GM18870 (cell line): ENCODE results near the gene BPIFB1.

Experiments used
- ATAC-seq: cut with Tn5 transposase; IDR thresholded peaks from one replicate; pipeline ENCODE4 v1.9.1; 2021; ENCODE audit warnings: moderate library complexity; ENCODE audit not compliant: unreplicated experiment

BPIFB1 gene

GRCh38 chr20:33272155-33272873, 10.7 kb upstream of the BPIFB1 start:
- ATAC-seq = no peak

- ATAC-seq = no peak
Observed at GRCh38 chr20:33273117-33273851, 9.7 kb upstream of the BPIFB1 start.

- no peak for ATAC-seq
Observed at GRCh38 chr20:33275215-33275614, 7.8 kb upstream of the BPIFB1 start.

GRCh38 chr20:33275871-33276270, 7.1 kb upstream of the BPIFB1 start:
- ATAC-seq = no peak

GRCh38 chr20:33276303-33277113, 6.5 kb upstream of the BPIFB1 start:
- ATAC-seq = no peak

- ATAC-seq = no peak
Observed at GRCh38 chr20:33277471-33278441, 5.3 kb upstream of the BPIFB1 start.

DNA sequence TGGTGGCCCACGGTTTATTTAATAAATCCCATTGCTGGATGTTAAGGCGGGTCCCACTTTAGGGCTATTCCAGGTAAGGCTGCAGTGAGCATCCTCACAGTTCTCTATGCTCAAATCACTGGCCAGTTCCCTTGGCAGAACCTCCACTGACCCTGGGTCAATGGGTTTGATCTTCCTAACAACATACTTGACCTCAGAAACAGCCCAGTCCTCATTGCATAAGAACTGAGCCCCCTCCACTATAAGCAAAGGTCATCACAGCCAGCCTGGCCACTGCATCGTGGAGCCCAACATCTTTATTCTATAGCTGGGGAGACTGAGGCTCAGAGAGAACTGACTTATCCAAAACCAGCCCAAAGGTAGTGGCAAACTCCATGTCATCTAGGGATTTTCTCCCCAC, 4.3 kb upstream of the BPIFB1 start:
- ATAC-seq = no peak

DNA sequence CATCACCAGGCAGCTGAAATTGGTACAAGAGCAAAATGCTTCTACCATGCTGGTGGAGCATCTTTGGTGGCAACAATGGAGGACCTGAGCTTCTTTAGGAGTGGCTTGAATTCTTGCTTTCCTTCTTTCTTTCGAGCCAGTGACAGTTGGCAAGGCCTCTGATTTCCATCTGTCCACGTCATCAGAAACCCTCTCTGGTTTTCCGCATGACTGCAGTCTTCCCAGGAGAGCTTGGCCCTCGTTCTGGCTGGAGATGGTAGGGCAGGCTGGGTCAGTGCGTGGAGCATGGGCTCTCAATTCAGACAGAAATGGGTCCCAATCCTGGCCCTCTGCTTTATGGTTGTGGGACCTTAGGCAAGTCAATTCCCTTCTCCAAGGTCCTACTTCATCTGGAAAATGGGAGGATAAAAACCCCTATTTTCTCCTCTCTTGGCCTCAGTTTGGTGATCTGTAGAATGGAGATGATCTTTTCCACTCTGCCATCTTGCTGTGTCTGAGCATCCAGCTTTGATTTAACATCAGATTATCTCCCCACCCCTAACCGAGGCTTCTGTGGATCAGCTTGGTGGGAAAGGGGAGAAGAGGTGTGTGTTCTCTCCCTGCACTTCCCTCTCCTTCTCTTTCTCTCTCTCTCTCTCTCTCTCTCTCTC, 3.6 kb upstream of the BPIFB1 start:
- ATAC-seq = no peak

DNA sequence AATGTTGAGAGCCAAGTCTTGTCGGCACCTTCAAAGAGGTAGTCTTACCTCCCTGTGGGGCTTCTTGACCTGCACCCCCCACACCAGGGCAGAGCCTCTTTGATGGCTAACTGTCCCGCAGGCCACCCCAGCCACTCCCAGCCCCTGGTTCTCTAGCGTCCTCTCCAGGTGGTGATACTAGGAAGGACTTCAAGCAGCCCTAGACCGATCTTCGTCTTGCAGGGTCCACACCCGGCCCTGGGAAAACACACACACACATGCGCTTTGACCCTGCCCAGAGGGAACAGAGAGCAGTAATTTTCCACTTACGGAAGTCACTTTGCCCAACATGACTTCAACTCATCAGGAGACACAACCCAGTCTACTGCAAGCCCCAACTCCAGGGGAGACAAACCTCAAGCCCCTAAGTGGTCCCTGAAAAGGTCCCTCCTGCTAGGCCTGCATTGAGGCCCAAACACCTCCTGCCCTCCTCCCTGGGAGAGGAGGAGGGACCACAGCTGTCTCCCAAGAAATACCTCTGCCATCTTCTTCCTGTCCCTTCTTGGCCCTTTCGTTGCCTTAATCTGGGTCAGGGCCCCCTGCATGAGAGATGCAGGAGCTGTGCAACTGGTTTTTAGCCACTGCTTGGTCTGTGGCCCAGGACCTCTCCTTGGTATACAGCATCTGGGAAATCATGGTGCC, 2.9 kb upstream of the BPIFB1 start:
- ATAC-seq = no peak

DNA sequence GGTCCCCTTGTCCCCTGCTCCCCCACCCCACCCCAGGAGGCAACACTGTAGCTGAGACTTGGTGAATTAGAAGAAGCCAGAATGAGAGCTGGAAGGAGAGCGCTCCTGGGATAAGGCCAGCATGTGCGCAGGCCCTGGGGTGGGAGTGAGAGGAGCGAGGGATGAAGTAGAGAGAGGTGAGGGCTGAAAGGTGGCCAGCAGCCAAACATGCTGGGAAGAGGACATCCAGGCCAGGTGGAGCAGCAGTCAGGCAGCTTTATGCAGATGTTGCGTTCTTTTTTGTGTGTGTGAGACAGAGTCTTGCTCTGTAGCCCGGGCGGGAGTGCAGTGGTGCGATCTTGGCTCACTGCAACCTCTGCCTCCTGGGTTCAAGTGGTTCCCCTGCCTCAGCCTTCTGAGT, 2.2 kb upstream of the BPIFB1 start:
- no peak for ATAC-seq

DNA sequence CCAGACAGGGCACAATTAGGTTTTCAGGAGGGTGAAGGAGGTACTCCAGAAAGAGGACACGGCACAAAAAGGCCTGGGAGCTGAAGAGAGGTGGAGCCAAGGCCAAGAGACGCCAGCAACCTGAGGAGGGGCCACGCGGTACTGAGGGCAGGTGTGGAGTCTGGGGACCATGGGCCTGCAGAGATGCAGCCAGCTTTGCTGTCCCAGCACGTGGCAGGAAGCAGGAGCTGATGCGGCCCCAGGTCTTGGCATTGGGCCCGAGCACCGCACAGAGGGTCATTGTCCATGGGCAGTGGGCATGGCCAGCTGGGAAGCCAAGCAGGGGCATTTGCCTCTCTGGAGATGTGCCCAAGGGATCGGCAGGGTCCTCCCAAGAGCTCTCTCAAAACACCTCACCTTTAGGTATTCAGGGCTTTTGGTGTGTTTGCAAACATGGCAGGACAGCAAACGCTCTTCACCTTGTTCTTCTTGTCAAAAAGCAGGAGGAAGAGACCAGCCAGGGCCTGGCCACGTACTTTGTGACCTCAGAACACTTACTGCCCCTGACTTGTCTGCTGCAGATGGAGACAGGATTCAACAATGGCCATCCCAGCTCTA, 1.4 kb upstream of the BPIFB1 start:
- ATAC-seq = no peak

DNA sequence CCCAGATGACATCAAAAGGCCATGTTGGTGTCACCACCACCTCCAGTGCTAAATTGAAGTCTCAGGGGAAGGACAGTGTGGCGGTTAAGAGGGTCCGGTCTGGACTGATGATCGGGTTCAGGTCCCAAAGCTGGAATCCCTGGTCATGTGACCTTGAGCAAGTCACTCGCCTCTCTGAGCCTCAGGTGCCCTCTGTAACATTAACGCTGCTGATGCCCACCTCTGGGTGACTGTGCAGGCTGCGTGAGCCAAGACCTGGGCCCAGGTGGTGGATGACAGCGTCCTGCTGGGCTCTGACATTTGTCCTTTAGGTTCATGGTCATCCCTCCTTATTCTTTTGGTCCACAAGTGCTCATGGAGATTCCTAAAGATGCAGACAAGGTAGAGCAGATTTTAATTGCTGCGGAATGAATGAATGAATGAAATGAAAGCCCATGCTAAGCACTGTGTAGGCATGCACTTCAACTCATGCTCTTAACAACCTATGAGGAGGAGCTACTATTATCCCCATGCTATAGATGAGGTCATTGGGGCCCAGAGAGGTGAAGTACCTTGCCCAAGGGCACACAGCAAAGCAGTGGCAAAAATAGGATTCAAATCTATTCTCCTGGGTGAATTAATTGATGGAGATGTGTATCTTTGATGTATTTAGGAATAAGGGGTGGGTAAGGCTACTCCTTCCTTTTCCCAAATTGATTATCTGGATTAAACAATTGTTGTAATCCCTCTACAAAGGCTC, 649 bp upstream of the BPIFB1 start:
- ATAC-seq = no peak

- no peak for ATAC-seq
Observed at GRCh38 chr20:33284284-33284683, 1.3 kb downstream of the BPIFB1 start.

GRCh38 chr20:33284937-33285336, 1.9 kb downstream of the BPIFB1 start:
- ATAC-seq = no peak

GRCh38 chr20:33285861-33286495, 3.0 kb downstream of the BPIFB1 start:
- ATAC-seq = no peak

- ATAC-seq = no peak
Observed at GRCh38 chr20:33287884-33288283, 4.9 kb downstream of the BPIFB1 start.

GRCh38 chr20:33290852-33291251, 7.8 kb downstream of the BPIFB1 start:
- ATAC-seq = no peak

DNA sequence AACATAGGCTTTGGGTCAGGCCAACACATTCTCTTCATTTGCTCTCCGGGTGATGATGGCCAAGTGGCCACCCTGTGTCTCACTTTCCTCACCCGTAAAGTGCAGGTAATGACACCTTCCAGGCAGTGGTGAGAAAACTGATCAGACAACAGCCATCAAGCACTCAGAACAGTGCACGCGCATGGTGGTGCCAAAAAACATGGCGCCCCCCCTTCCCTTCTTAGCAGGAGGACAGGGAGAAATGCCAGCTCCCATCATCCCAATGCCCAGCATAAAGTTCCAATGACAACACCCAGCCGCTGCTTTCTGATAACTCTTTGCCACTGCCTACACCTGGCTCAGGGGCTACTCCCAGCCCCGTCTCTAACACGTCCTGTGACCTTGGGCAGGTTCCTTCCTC, 8.4 kb downstream of the BPIFB1 start:
- no peak for ATAC-seq
